GM12875 (cell line): ENCODE measurements around the gene IL11.

Source experiments
- H3K4me3 ChIP-seq: one replicate; pipeline ENCODE4 v1.5.1; 2011; ENCODE audit warnings: low read depth, low read length, control low read depth
- CTCF ChIP-seq: IDR thresholded peaks from 2 replicates; pipeline ENCODE4 v1.5.1; 2011; ENCODE audit warnings: low read depth, mild to moderate bottlenecking, control low read depth, inconsistent platforms, low read length, moderate library complexity, borderline replicate concordance; ENCODE audit not compliant: insufficient read depth

Gene IL11

DNA sequence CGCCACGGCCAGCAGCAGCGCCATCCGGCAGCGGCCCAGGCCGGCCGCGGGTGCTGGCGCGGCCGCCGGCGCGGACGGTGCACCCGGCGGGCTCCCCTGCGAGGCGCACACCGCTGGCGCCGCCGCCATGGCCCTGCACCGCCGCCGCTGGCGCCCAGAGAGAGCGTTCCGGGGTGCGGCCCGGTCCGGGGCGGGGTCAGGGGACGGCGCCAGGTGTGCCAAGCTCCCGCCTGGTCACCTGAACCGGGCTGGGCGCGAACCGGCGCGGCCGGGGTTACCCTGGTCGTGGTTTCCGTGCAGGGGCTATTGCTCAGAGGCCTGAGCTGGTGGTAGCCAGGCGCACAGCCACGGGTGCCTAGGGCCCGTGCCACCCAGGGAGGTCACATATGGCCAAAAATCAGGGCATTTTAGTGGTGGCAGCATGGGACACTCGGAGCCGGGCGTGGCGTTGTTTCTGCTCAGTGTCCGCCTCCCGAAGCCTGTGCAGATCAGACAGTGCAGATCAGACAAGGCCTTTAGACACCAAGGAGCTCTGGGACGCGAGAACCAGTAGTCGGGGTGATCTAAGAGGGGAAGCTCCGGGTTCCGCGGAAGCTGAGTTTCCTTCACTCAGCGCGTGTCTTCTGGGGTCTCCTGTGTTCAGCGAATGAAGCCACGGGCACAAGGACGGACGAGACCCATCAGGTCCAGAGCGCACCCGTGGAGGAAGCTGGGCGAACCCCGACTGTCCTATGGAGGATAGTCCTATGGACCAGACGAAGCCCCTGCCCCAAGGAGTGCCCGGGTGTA is 14.1 kb upstream of the IL11 start, which contains the start of gene TMEM238:
Gene TMEM238, minus strand, starts transcription at position 162 of the 789 bp plus-strand sequence. Its CDS starts 33 bp downstream, at position 129.
- H3K4me3 ChIP-seq: peak within 1 kb of the TSS; percentile 99
- no peak for TF ChIP-seq CTCF

DNA sequence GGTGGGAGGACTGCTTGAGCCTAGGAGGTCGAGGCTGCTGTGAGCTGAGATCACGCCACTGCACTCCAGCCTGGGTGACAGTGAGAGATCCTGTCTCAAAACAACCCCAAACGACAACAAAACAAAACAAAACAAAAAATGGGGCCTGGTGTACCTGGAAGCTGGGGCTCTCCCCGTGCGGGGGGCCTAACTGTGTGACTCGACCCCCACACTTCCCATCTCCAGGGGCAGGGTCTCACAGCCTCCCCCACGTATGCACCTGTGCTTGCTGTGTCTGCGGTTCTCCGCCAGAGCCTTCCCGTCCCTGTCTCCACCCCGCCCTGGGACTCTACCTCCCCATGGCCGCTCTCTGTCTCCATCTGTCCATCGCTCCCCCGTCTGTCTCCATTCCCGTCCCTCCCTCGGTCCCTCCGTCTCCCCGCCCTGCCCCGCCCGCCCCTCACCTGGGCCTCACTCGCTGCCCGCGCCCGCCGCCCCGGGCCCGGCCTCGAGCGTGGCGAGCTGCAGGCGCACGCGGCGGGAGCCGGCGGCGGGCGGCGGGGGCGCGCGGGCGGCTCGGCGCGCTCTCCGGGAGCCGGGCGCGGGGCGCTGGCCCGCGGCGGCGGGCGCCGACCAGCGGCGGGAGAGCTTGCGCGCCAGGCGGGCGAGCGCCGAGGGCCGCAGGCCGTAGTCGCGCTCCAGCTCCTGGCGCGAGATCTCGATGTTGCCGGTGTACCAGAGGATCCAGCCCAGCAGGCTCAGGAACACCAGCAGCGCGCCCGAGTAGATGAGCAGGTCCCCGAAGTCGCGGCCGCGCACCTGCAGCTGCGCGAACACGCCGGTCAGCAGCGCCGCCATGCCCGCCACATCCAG is 13.2 kb upstream of the IL11 start:
- H3K4me3 ChIP-seq: peak overlapping the region; percentile 99
- TF ChIP-seq CTCF: peak; percentile 37; the same call in 1 of the 2 replicates

- H3K4me3 ChIP-seq: peak overlapping the region; percentile 68
- TF ChIP-seq CTCF: no peak
Measured at GRCh38 chr19:55382522-55383054, 12.3 kb upstream of the IL11 start.

- no peak for TF ChIP-seq CTCF
- no peak overlapping the region for H3K4me3 ChIP-seq
Measured at GRCh38 chr19:55382013-55382412, 11.8 kb upstream of the IL11 start.

- no peak overlapping the region for H3K4me3 ChIP-seq
- TF ChIP-seq CTCF: no peak
Measured at GRCh38 chr19:55379174-55379573, 8.9 kb upstream of the IL11 start.

DNA sequence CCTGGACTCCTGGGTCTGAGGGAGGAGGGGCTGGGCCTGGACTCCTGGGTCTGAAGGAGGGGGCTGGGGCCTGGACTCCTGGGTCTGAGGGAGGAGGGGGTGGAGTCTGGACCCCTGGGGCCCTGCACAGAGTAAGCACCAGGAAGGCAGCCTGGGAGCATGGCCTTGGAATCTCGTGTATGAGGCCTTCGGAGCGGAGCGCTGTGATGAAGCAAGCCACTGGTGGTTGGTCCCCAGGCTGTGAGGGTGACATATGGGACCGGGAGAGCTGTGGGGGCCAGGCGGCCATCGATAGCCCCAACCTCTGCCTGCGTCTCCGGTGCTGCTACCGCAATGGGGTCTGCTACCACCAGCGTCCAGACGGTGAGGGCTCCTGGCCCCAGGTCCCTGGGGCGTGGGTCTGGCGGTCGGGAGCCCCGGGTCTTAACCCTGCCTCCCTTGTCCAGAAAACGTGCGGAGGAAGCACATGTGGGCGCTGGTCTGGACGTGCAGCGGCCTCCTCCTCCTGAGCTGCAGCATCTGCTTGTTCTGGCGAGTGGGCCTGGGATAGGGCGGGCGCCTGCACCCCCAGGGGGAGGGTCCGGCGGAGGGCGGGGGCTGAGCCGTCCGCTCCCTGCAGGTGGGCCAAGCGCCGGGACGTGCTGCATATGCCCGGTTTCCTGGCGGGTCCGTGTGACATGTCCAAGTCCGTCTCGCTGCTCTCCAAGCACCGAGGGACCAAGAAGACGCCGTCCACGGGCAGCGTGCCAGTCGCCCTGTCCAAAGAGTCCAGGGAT is 7.3 kb upstream of the IL11 start:
- no peak for TF ChIP-seq CTCF
- no peak overlapping the region for H3K4me3 ChIP-seq
